ENCODE data around the gene PPP1R12A. TPM values are rescaled to one million over a fixed set of nuclear protein-coding genes. Genes with fewer than 3 reads are reported as not detected.

The PPP1R12A gene
- total RNA-seq, 3 donors from 2014 or later, result 64.8 to 137 (median 134) TPM

DNA sequence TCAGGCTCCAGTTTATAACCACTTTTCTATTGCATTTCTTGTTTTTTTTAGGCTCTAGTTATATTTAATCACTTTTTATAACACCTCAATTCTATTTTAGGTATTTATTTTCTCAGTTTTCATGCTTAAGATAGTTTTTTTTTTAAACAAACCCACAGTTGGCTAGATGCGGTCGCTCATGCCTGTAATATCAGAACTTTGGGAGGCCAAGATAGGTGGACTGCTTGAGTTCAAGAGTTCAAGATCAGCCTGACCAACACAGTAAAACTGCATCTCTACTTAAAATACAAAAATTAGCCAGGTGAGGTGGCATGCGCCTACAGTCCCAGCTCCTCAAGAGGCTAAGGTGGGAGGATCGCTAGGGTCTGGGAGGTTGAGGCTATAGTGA, 93.0 kb downstream of the PPP1R12A start:
- Histone ChIP-seq H3K9me3 (peaks cover 10 to 17% of the 10 kb centered on the region in 2 donors), H3K4me3 (no peak overlapping the region), H3K36me3 (no peaks in the 10 kb centered on the region), H3K27ac (no peak overlapping the region), H3K27me3 (no peaks in the 10 kb centered on the region), H3K4me1 (no peaks in the 10 kb centered on the region)
- no peak for TF ChIP-seq POLR2A (IDR thresholded peaks at IDR 0.05)
- no peak for TF ChIP-seq POLR2AphosphoS5 (IDR thresholded peaks at IDR 0.05)
- TF ChIP-seq, protein P1, sequence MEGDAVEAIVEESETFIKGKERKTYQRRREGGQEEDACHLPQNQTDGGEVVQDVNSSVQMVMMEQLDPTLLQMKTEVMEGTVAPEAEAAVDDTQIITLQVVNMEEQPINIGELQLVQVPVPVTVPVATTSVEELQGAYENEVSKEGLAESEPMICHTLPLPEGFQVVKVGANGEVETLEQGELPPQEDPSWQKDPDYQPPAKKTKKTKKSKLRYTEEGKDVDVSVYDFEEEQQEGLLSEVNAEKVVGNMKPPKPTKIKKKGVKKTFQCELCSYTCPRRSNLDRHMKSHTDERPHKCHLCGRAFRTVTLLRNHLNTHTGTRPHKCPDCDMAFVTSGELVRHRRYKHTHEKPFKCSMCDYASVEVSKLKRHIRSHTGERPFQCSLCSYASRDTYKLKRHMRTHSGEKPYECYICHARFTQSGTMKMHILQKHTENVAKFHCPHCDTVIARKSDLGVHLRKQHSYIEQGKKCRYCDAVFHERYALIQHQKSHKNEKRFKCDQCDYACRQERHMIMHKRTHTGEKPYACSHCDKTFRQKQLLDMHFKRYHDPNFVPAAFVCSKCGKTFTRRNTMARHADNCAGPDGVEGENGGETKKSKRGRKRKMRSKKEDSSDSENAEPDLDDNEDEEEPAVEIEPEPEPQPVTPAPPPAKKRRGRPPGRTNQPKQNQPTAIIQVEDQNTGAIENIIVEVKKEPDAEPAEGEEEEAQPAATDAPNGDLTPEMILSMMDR (IDR thresholded peaks at IDR 0.05), result no peak
- intact Hi-C loops (cut with DNase I; ENCODE audit: low total_unique reads), result no loop called here
- DNase-seq (ENCODE audit: low spot score in 2 of 2), result no peak

DNA sequence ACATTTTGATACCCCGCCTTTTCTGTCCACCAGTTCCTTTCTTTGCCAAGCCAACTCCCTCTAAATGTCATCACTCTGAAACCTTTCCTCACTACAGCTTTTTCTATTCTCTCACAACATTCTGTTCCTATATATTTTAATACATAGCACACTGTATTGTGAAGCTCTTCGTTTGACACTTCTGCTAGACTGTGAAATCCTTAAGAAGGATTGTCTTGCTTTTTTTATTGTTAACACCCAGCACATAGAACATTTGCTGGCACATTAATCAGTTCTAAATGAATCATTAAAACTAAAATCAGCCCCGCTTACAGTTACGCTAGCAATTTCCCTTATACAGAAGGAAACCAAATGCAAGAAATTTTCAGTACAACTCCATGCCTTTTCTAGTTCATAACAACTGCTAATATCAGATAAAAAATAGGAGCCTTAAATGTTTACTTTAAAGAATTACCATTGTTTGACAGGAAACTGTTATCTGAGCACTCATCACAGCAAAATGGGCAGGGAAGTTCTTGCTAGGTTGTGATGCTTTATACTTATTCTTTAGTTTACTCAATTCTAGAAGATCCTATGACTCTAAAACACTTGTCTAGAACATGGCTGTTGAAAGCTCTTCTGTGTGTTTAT, 93.5 kb downstream of the PPP1R12A start:
- no peaks in the 10 kb centered on the region for H3K36me3 ChIP-seq
- H3K4me3 ChIP-seq, result no peak overlapping the region
- H3K27me3 ChIP-seq, result no peaks in the 10 kb centered on the region
- peaks cover 10 to 17% of the 10 kb centered on the region in 2 donors for H3K9me3 ChIP-seq
- no peak overlapping the region for H3K27ac ChIP-seq
- intact Hi-C loops (cut with DNase I; ENCODE audit: low total_unique reads), result no loop called here
- no peaks in the 10 kb centered on the region for H3K4me1 ChIP-seq
- TF ChIP-seq POLR2A (IDR thresholded peaks at IDR 0.05) (no peak), POLR2AphosphoS5 (IDR thresholded peaks at IDR 0.05) (no peak)
- TF ChIP-seq, protein P1 (IDR thresholded peaks at IDR 0.05), result no peak
- no peak for DNase-seq (ENCODE audit: low spot score in 2 of 2)

DNA sequence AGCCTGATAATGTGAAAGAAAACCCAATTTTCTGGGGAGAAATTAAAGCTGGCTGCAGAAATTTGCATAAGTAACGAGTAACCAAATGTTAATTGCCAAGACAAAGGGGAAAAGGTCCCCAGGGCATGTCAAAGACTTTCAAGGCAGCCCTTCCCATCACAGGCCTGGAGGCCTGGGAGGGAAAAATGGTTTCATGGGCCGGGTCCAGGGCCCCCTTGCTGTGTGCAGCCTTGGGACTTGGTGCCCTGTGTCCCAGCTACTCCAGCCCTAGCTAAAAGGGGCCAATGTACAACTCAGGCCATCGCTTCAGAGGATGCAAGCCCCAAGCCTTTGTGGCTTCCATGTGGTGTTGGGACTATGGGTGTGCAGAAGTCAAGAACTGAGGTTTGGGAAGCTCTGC, 96.5 kb downstream of the PPP1R12A start:
- TF ChIP-seq POLR2AphosphoS5 (IDR thresholded peaks at IDR 0.05) (no peak), POLR2A (IDR thresholded peaks at IDR 0.05) (no peak)
- TF ChIP-seq, protein P1 (IDR thresholded peaks at IDR 0.05), result no peak
- no peak for DNase-seq (ENCODE audit: low spot score in 2 of 2)
- intact Hi-C loops (cut with DNase I; ENCODE audit: low total_unique reads), result no loop called here
- H3K4me3 ChIP-seq, result no peak overlapping the region
- H3K9me3 ChIP-seq, result peaks cover 10 to 17% of the 10 kb centered on the region in 2 donors
- H3K27ac ChIP-seq, result no peak overlapping the region
- no peaks in the 10 kb centered on the region for H3K36me3 ChIP-seq
- H3K4me1 ChIP-seq, result no peaks in the 10 kb centered on the region
- H3K27me3 ChIP-seq, result no peaks in the 10 kb centered on the region

DNA sequence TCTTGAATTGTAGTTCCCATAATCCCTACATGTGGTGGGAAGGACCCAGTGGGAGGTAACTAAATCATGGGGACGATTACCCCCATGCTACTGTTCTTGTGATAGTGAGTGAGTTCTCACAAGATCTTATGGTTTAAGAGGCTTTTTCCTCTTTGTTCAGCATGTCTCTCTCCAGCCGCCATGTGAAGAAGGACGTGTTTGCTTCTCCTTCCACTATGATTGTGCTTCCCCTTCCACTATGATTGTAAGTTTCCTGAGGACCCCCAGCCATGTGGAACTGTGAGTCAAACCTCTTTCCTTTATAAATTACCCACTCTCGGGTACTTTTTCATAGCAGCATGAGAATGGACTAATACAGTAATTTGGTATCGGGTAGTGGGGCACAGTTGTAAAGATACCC, 97.3 kb downstream of the PPP1R12A start:
- Histone ChIP-seq H3K4me1 (no peaks in the 10 kb centered on the region), H3K9me3 (peaks cover 10 to 17% of the 10 kb centered on the region in 2 donors), H3K36me3 (no peaks in the 10 kb centered on the region), H3K4me3 (no peak overlapping the region), H3K27me3 (no peaks in the 10 kb centered on the region), H3K27ac (no peak overlapping the region)
- TF ChIP-seq POLR2AphosphoS5 (IDR thresholded peaks at IDR 0.05), result no peak
- TF ChIP-seq, protein P1 (IDR thresholded peaks at IDR 0.05), result no peak
- TF ChIP-seq POLR2A (IDR thresholded peaks at IDR 0.05), result no peak
- no peak for DNase-seq (ENCODE audit: low spot score in 2 of 2)
- intact Hi-C loops (cut with DNase I; ENCODE audit: low total_unique reads), result no loop called here

DNA sequence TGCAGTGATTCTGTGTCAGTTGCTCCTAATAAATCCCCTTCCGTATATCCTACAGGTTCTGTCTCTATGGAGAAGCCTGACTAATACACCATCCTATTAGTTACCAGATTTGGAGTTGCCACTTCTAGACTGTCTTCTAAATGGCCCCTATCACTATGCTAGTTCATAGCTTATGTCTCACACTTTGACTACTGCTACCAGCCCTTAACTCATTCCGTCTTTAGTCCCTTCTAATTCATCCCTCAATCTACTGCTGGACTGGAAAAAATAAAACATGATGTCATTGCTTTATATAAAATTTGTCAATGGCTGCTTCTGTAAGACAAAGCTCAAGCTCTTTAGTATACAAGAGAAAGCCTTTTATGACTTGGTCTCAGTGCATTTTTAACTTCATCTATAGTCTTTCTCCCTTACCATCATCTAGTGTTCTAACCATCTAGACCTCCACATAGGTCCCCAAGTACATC, 99.5 kb downstream of the PPP1R12A start:
- H3K36me3 ChIP-seq, result no peaks in the 10 kb centered on the region
- no peak for DNase-seq (ENCODE audit: low spot score in 2 of 2)
- H3K4me1 ChIP-seq, result no peaks in the 10 kb centered on the region
- intact Hi-C loops (cut with DNase I; ENCODE audit: low total_unique reads), result no loop called here
- no peak overlapping the region for H3K4me3 ChIP-seq
- no peak overlapping the region for H3K27ac ChIP-seq
- H3K9me3 ChIP-seq, result peaks cover 10 to 17% of the 10 kb centered on the region in 2 donors
- TF ChIP-seq POLR2AphosphoS5 (IDR thresholded peaks at IDR 0.05) (no peak), POLR2A (IDR thresholded peaks at IDR 0.05) (no peak)
- TF ChIP-seq, protein P1 (IDR thresholded peaks at IDR 0.05), result no peak
- H3K27me3 ChIP-seq, result no peaks in the 10 kb centered on the region

Measured in breast epithelium (tissue), 4 donors.